ENCODE results near the gene KNG1.

Gene KNG1

GRCh38 chr3:186713499-186713898 lies 3.7 kb upstream of the KNG1 start:
- DNase-seq, result no peak

- DNase-seq, result no peak
These were observed 3.0 kb downstream of the KNG1 start for GRCh38 chr3:186719945-186720739.

GRCh38 chr3:186722457-186722856 lies 5.3 kb downstream of the KNG1 start:
- DNase-seq, result no peak

GRCh38 chr3:186724911-186725310 lies 7.8 kb downstream of the KNG1 start:
- DNase-seq, result no peak

- no peak for DNase-seq
These were observed 15.1 kb downstream of the KNG1 start for GRCh38 chr3:186732169-186732766.

- no peak for DNase-seq
These were observed 25.6 kb downstream of the KNG1 start for GRCh38 chr3:186742618-186743380.

GRCh38 chr3:186743666-186744065 lies 26.5 kb downstream of the KNG1 start:
- DNase-seq, result no peak

GRCh38 chr3:186746008-186746407 lies 28.8 kb downstream of the KNG1 start:
- DNase-seq, result no peak

- no peak for DNase-seq
These were observed 33.2 kb downstream of the KNG1 start for GRCh38 chr3:186750316-186750715.

- DNase-seq, result no peak
These were observed 34.3 kb downstream of the KNG1 start for GRCh38 chr3:186751480-186751879.

GRCh38 chr3:186754006-186754405 lies 36.8 kb downstream of the KNG1 start:
- DNase-seq, result no peak

GRCh38 chr3:186754871-186755270 lies 37.7 kb downstream of the KNG1 start:
- no peak for DNase-seq

GRCh38 chr3:186757214-186757613 lies 40.1 kb downstream of the KNG1 start:
- no peak for DNase-seq

GRCh38 chr3:186757686-186758220 lies 40.6 kb downstream of the KNG1 start:
- no peak for DNase-seq

GRCh38 chr3:186759231-186759930 lies 42.2 kb downstream of the KNG1 start:
- DNase-seq, result no peak

- no peak for DNase-seq
These were observed 43.1 kb downstream of the KNG1 start for GRCh38 chr3:186760141-186760833.

GRCh38 chr3:186760897-186761447 lies 43.8 kb downstream of the KNG1 start:
- no peak for DNase-seq

GRCh38 chr3:186772281-186772694 lies 55.1 kb downstream of the KNG1 start:
- no peak for DNase-seq

GRCh38 chr3:186772701-186773417 lies 55.7 kb downstream of the KNG1 start:
- peak; percentile 88 for DNase-seq

GRCh38 chr3:186775999-186776398 lies 58.8 kb downstream of the KNG1 start:
- no peak for DNase-seq

GRCh38 chr3:186779204-186779603 lies 62.0 kb downstream of the KNG1 start:
- no peak for DNase-seq

Data from activated CD8-positive, alpha-beta memory T cell treated with anti-CD3 and anti-CD28 coated beads for 24 hours (primary cell).